Astrocyte (in vitro differentiated cells and primary cell): ENCODE measurements around the gene KDM4F. TPM values are rescaled to one million over a fixed set of nuclear protein-coding genes. Genes with fewer than 3 reads are reported as not detected.

Source experiments
- DNase-seq: peaks from one replicate; pipeline ENCODE4 v3.0.0-alpha.2; 2010; ENCODE audit warnings: low read depth
- FAIRE-seq: peaks from 2 replicates; lab custom pipeline; 2011; peaks lifted over from hg19 to GRCh38; lab: Jason Lieb, UNC
- H2AFZ ChIP-seq: 2 replicates; pipeline ENCODE4 v1.6.0; 2012; ENCODE audit warnings: low read depth, low read length, inconsistent platforms
- H3K27ac ChIP-seq: 2 replicates; pipeline ENCODE4 v1.5.1; 2011; ENCODE audit warnings: low read depth, low read length, inconsistent platforms
- H3K27me3 ChIP-seq: 2 replicates; pipeline ENCODE4 v1.6.0; 2011; ENCODE audit warnings: low read length, inconsistent platforms; ENCODE audit not compliant: insufficient read depth
- H3K36me3 ChIP-seq: 2 replicates; pipeline ENCODE4 v1.5.1; 2011; ENCODE audit warnings: low read length, inconsistent platforms; ENCODE audit not compliant: insufficient read depth
- H3K4me1 ChIP-seq: 2 replicates; pipeline ENCODE4 v1.5.1; 2011; ENCODE audit warnings: low read length, inconsistent platforms; ENCODE audit not compliant: insufficient read depth
- H3K4me2 ChIP-seq: 2 replicates; pipeline ENCODE4 v1.6.0; 2012; ENCODE audit warnings: low read length, inconsistent platforms
- H3K4me3 ChIP-seq: 2 replicates; pipeline ENCODE4 v1.5.1; 2011; ENCODE audit warnings: low read depth, mild to moderate bottlenecking, low read length, inconsistent platforms; ENCODE audit not compliant: insufficient read depth
- H3K79me2 ChIP-seq: 2 replicates; pipeline ENCODE4 v1.6.0; 2012; ENCODE audit warnings: mild to moderate bottlenecking, low read length, inconsistent platforms; ENCODE audit not compliant: insufficient read depth
- H3K9ac ChIP-seq: 2 replicates; pipeline ENCODE4 v1.6.0; 2012; ENCODE audit warnings: mild to moderate bottlenecking, low read length, inconsistent platforms
- H3K9me3 ChIP-seq: 2 replicates; pipeline ENCODE4 v1.5.1; 2012; ENCODE audit warnings: low read depth, mild to moderate bottlenecking, low read length, inconsistent platforms; ENCODE audit not compliant: insufficient read depth
- H4K20me1 ChIP-seq: 2 replicates; pipeline ENCODE4 v1.6.0; 2012; ENCODE audit warnings: low read length, inconsistent platforms; ENCODE audit not compliant: insufficient read depth
- H3K27ac Mint-ChIP-seq: one replicate; pipeline ENCODE4 v1.8.0; 2021; ENCODE audit warnings: mild to moderate bottlenecking, mixed read lengths; ENCODE audit not compliant: unreplicated experiment
- H3K27me3 Mint-ChIP-seq: one replicate; pipeline ENCODE4 v1.8.0; 2021; ENCODE audit warnings: low read depth, mixed read lengths; ENCODE audit not compliant: unreplicated experiment
- H3K36me3 Mint-ChIP-seq: one replicate; pipeline ENCODE4 v1.8.0; 2021; ENCODE audit warnings: low read depth, mixed read lengths; ENCODE audit not compliant: unreplicated experiment
- H3K4me1 Mint-ChIP-seq: one replicate; pipeline ENCODE4 v1.8.0; 2021; ENCODE audit warnings: low read depth, mixed read lengths; ENCODE audit not compliant: unreplicated experiment
- H3K4me3 Mint-ChIP-seq: one replicate; pipeline ENCODE4 v1.8.0; 2021; ENCODE audit warnings: mild to moderate bottlenecking, moderate library complexity, mixed read lengths; ENCODE audit not compliant: unreplicated experiment
- H3K9me3 Mint-ChIP-seq: one replicate; pipeline ENCODE4 v1.8.0; 2021; ENCODE audit warnings: mild to moderate bottlenecking, mixed read lengths; ENCODE audit not compliant: unreplicated experiment
- EZH2 ChIP-seq: IDR thresholded peaks from 2 replicates; pipeline ENCODE4 v1.6.1; 2012; ENCODE audit warnings: mild to moderate bottlenecking, low read length, inconsistent platforms; ENCODE audit not compliant: insufficient read depth
- total RNA-seq: library from RNA; stranded (reverse); gene quantifications from 2 replicates; pipeline ENCODE4 v1.2.1, GENCODE V29; 2021
- TF ChIP-seq, protein P1 (sequence below): IDR thresholded peaks from 2 replicates; pipeline ENCODE4 v1.5.1; 2011; ENCODE audit warnings: low read depth, mild to moderate bottlenecking, inconsistent platforms, low read length, moderate library complexity; ENCODE audit not compliant: insufficient read depth

The KDM4F gene
- total RNA-seq, 1 donor from 2014 or later = not detected

DNA sequence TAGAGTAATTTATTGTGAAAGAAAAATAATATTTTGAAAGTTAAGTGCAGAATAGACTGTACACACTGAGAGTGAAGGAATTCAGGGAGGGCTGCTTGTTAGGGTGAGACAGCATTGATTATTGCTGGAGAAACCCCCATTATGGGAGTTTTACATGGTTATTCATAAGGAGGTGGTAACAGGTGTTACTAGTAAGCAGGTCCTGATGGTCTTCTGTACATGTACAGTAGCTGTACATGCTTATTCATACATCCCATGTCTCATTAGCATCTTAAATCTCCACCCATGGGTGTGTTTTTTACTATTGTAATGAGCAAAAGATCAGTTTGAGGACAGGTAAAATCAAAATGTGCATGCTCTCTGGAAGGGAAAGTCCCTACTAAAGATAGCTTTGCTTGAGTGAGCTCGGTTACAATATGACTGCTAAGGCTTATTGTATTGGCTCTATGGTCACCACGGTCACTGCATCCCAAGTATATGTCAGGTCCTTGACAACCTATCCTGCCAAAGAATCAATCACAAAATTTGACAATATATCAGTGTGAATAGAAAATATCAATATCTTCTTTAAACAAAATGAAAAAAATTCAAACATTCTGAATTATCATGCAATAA lies 6.2 kb downstream of the KDM4F start:
- no peak overlapping the region for H3K27ac ChIP-seq
- Mint-ChIP-seq H3K4me1 (peaks cover 4% of the 10 kb centered on the region), H3K4me3 (no peak overlapping the region), H3K27ac (no peak overlapping the region), H3K36me3 (no peaks in the 10 kb centered on the region), H3K27me3 (peaks cover 14% of the 10 kb centered on the region), H3K9me3 (peaks cover 2% of the 10 kb centered on the region)
- H3K4me1 ChIP-seq = no peaks in the 10 kb centered on the region
- H4K20me1 ChIP-seq = no peaks in the 10 kb centered on the region
- no peaks in the 10 kb centered on the region for H3K9me3 ChIP-seq
- H3K9ac ChIP-seq = no peak overlapping the region
- no peak overlapping the region for H3K4me2 ChIP-seq
- peaks cover 7% of the 10 kb centered on the region for H3K27me3 ChIP-seq
- TF ChIP-seq, protein P1, sequence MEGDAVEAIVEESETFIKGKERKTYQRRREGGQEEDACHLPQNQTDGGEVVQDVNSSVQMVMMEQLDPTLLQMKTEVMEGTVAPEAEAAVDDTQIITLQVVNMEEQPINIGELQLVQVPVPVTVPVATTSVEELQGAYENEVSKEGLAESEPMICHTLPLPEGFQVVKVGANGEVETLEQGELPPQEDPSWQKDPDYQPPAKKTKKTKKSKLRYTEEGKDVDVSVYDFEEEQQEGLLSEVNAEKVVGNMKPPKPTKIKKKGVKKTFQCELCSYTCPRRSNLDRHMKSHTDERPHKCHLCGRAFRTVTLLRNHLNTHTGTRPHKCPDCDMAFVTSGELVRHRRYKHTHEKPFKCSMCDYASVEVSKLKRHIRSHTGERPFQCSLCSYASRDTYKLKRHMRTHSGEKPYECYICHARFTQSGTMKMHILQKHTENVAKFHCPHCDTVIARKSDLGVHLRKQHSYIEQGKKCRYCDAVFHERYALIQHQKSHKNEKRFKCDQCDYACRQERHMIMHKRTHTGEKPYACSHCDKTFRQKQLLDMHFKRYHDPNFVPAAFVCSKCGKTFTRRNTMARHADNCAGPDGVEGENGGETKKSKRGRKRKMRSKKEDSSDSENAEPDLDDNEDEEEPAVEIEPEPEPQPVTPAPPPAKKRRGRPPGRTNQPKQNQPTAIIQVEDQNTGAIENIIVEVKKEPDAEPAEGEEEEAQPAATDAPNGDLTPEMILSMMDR = no peak
- TF ChIP-seq EZH2 = no peak
- FAIRE-seq (no peak), DNase-seq (no peak)
- no peak overlapping the region for H2AFZ ChIP-seq
- no peaks in the 10 kb centered on the region for H3K79me2 ChIP-seq
- no peak overlapping the region for H3K4me3 ChIP-seq
- no peaks in the 10 kb centered on the region for H3K36me3 ChIP-seq

DNA sequence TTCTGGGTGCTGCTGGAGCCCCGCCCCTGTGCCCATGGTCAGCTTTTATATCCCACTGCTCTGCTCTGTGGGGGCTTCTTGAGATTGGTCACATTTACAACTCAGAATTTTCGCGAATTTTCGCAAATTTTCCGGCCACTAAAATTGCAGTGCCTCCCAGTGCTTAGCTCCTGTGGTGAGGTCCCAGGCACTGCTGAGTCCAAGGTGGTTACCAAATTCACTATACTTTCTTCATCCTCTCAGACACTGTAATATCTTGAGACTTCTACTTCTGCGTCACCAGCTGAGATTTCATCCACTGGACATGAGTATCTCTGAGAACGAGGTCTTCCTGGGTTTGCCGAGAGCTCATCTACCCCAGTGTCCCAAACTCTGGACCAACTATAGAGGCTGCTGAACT lies 8.7 kb downstream of the KDM4F start:
- Mint-ChIP-seq H3K9me3 (no peaks in the 10 kb centered on the region), H3K36me3 (no peaks in the 10 kb centered on the region), H3K27me3 (peaks cover 12% of the 10 kb centered on the region), H3K4me3 (no peak overlapping the region), H3K4me1 (peaks cover 4% of the 10 kb centered on the region), H3K27ac (peak overlapping the region; percentile 30)
- H3K4me1 ChIP-seq = no peaks in the 10 kb centered on the region
- TF ChIP-seq EZH2 = no peak
- TF ChIP-seq, protein P1 = no peak
- H3K27me3 ChIP-seq = peaks cover 9% of the 10 kb centered on the region
- FAIRE-seq (no peak), DNase-seq (no peak)
- no peaks in the 10 kb centered on the region for H3K36me3 ChIP-seq
- no peaks in the 10 kb centered on the region for H3K9me3 ChIP-seq
- no peak overlapping the region for H3K4me2 ChIP-seq
- H2AFZ ChIP-seq = no peak overlapping the region
- H4K20me1 ChIP-seq = no peaks in the 10 kb centered on the region
- H3K79me2 ChIP-seq = no peaks in the 10 kb centered on the region
- no peak overlapping the region for H3K4me3 ChIP-seq
- H3K9ac ChIP-seq = no peak overlapping the region
- H3K27ac ChIP-seq = no peak overlapping the region

- Histone ChIP-seq H3K9me3 (no peaks in the 10 kb centered on the region), H3K9ac (no peak overlapping the region), H3K4me1 (no peaks in the 10 kb centered on the region), H4K20me1 (no peaks in the 10 kb centered on the region), H3K79me2 (no peaks in the 10 kb centered on the region), H3K36me3 (no peaks in the 10 kb centered on the region), H3K4me2 (no peak overlapping the region), H3K27me3 (peaks cover 9% of the 10 kb centered on the region), H3K27ac (no peak overlapping the region), H2AFZ (no peak overlapping the region), H3K4me3 (no peak overlapping the region)
- no peak for FAIRE-seq
- no peak for DNase-seq
- TF ChIP-seq EZH2 = no peak
- TF ChIP-seq, protein P1 = no peak
- peaks cover 4% of the 10 kb centered on the region for H3K4me1 Mint-ChIP-seq
- no peaks in the 10 kb centered on the region for H3K9me3 Mint-ChIP-seq
- H3K36me3 Mint-ChIP-seq = no peaks in the 10 kb centered on the region
- H3K27me3 Mint-ChIP-seq = peaks cover 11% of the 10 kb centered on the region
- peak overlapping the region; percentile 17 for H3K4me3 Mint-ChIP-seq
- H3K27ac Mint-ChIP-seq = peak overlapping the region; percentile 67
Observed at GRCh38 chr11:95058621-95059020, 9.4 kb downstream of the KDM4F start.
